GM21526 (cell line): Measurements from ENCODE around the gene RAB40C.
"Not testable (repeated sequence)": the region's sequence is repeated elsewhere in the genome, so short reads cannot be mapped to it uniquely, and the experiment has no call there.

Experiments used
- ATAC-seq: cut with Tn5 transposase; IDR thresholded peaks from one replicate; pipeline ENCODE4 v1.9.1; 2021; ENCODE audit warnings: moderate library complexity; ENCODE audit not compliant: unreplicated experiment, low FRiP score

RAB40C gene

DNA sequence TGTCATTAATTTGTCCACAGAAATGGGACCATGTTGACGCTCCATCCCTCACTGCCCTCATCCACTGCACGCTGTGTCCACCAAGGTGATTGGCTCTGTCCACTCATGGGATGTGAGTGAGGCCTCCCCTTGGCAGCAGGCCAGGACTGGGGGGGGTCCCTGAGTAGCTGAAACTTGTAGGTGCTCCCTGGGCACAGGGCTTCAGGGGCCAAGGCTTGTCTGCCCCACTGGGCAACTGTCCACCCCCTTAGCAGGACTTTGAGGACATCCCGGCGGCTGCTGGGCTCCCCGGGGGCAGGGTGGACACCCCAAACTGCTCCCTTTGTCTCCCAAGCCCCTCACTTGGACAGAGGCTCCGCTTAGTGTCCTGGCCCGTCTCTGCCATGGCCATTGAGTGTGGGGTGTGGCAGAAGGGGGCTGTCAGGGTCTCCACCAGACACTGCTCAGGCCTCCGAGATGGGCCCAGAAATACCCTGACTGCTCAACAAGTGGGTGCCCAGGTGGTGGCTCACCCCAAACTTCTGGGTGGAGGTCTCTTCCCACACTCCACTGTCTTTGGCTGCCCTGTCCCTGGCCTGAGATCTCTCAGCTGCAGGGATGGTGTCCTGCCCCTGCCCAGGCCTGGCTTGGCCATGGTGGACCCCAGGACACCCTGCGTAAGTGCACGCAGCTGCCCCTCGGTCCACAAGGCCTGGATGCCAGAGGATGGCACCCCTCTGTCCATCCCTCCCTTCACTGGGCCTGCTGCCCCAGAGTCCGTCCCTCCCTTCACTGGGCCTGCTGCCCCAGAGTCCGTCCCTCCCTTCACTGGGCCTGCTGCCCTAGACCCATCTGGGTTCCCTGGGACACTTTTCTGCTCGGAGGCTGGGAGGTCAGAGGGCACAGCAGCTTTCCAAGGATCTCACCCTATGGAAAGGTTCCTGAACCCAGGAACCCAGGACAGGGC is 2.9 kb upstream of the RAB40C start:
- no peak for ATAC-seq

DNA sequence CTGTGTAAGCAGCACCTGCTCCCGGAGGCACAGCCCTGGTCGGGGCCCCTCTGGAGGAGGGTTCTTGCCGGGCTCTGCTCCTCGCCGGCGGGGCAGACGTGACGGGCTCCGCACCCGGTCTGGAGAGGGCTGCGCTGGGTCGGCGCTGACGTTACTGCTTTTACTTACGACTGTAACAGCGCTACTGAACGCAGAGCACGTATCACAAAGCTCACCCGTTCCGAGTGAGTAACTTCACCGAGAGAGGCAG is 1.3 kb upstream of the RAB40C start:
- peak; percentile 7 for ATAC-seq

DNA sequence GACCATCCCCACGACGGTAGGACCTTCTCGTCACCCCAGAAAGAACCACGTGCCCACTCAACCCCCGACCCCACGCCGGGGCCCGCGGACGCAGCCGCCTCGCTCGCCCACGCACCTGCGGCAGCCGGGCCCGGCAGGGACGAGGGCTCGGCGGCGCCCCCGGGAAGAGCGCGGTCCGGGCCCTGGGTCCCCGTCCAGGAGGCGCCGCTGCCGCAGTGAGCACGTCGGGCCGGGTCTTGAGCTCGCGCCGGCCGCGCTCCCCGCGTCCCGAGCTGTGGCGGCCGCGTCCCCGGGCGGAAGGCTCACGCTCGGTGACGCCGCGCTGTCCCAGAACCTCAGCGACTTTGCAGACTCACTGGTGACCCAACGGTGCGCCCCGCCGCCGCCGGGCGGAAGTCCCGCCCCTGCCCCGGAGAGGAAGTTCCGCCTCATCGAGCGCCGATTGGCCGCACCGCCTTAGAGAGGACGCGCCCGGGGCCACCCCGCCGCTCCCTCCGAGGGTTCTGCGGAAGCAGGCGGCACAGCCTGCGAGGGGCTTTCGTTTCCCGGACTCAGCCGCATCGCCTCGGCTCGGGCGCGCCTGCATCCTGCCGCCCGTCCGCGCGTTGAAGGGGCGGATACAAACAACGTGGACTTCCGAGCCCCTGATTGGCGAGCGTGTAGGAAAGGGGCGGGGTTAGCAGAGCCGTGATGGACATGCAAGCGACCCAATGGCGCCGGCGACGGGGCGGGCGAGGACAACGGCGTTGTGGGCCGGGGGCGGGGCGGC is 793 bp upstream of the RAB40C start:
- peak; percentile 59 for ATAC-seq

DNA sequence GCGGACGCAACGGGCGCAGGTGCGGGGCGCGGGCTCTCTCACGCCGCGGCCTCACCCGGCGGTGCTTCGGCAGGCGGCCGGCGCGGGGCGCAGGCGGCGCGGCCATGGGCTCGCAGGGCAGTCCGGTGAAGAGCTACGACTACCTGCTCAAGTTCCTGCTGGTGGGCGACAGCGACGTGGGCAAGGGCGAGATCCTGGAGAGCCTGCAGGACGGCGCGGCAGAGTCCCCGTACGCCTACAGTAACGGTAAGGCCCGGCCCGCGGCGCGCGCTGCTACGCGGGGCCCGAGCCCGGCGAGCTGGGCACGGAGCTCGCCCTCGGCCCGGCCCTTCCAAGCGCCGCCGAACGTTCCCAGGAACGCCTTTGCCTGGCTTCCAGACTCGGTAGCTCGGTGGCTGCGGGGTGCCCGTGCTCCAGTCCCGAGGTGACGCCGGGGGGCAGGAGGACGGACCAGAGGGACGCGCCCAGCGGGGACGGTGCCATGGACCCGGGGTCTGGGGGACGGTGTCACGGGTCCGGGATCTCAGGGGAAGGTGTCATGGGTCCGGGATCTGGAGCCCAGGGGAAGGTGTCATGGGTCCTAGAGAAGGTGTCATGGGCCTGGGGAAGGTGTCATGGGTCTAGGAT is 435 bp downstream of the RAB40C start:
- ATAC-seq: no peak

DNA sequence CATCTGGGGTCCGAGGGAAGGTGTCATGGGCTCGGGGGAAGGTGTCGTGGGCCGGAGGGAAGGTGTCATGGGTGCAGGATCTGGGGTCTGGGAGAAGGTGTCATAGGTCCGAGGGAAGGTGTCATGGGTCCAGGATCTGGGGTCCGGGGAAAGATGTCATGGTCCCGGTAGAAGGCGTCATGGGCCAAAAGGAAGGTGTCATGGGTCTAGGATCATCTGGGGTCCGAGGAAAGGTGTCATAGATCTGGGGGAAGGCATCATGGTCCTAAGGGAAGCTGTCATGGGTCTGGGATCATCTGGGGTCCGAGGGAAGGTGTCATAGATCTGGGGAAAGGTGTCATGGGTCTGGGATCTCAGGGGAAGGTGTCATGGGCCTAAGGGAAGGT is 942 bp downstream of the RAB40C start:
- no peak for ATAC-seq

DNA sequence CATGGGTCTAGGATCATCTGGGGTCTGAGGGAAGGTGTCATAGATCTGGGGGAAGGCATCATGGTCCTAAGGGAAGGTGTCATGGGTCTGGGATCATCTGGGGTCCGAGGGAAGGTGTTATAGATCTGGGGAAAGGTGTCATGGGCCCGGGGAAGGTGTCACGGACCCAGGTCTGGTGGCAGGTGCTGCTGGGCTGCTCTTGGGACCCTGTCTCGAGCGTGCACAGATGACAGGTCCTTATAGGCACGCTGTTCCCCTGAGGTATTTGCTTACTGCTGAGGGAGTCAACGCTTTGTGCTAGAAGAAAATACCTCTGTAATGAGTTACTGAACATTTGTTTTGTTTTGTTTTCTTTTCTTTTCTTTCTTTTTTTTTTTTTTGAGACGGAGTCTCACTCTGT is 1.4 kb downstream of the RAB40C start:
- no peak for ATAC-seq

DNA sequence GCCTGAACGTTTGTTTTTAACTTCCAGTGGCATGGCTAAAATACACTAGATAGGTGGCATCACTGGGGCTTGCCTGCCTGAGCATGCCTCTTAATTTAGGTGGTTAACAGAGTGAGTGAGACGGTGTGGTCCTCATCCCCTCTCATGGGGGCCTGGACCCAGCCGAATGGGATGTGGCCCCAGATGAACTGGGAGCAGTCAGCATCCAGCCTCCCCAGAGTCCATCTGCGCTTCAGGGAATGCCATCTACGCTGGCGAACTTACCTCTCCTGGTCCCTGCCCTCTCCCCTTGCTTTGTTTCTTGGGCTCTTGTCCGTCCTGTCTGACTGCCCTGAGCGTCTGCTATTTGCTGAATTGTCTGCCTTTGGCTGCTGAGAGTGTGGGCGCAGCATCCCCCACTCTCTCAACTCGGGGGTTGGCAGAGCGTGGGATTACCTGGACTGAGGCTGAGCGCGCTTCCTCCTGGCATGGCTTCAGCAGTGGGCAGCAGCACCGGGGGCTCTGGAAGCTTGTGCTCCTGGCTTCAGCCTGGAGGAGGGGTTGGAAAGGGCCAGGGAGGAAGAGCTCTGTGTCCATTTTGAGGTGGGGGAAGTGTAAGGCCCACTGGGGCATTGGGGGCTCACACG is 2.1 kb downstream of the RAB40C start:
- no peak for ATAC-seq

DNA sequence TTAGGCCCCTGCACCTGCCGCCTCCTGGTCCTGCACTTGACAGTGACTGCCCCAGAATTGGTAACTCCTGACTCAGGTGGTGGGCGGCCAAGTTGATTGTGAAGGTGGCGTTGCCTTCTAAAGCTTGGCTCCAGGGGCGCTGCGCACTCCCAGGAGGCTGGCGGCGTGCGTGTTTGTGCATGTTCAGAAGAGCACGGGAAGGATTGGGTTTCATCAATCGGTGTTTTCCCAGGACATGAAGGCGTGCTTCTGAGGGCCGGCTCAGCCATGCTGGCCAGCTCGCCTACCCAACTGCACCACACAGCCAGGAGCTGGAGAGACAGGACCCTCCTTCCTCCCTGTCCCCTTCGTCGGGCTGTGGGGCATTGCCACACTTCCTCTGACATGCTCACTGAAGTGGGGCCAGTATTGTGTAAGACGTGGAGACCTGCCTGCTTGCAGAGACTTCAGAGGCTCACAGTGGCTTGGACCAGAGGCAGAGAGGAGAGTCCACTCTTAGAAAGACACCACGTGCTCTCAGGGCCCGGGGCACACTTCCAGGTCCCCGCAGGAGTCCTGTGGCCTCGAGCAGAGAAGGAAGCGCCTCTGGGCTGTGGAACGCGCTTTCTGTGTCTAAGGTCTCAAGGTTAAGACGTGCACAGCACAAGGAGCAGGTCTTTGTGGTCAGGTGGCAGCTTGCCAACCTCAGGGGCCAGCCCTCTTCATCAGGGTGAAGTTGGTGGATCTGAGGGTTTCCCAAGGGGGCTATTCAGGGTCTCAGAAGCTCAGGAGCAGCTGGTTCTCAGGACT is 2.8 kb downstream of the RAB40C start:
- no peak for ATAC-seq

DNA sequence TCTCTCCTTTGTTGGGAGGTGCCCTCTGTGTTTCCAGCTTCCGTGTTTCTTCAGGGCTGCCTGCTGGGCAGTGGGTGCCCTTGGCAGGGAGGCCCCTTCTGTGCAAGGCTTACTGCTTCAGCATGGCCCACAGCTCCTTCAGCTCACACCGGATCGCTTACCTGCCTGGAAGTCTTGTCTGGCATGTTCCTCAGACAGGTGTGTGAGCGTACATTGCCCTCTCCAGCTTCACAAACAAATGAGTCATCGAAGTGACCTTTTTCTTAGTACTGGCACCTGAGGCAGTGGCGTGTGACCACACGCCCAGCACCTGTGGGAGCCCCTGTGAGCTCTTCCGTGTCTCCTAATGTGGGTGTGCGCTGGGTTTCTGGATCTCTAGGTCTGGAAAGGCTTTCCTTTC is 3.5 kb downstream of the RAB40C start:
- ATAC-seq: no peak

DNA sequence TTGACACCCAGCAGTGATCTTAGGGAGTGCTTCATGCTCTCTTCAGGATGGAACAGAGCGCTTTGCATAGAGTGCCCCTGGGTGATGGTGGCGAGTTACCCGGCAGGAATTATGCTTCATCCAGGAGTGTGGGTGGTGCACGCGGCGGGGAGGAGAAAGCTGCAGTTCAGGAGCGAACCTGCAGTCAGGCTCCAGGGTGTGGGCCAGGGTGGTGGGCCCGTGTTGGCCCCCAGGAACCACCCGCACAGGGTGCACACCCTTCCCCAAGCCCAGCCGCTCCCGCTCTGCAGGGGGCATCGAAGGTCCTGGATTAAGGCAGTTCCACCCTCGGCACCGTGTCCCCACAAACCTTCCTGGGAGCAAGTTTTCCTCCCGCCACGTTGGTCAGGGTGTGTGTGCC is 3.9 kb downstream of the RAB40C start:
- ATAC-seq: no peak

DNA sequence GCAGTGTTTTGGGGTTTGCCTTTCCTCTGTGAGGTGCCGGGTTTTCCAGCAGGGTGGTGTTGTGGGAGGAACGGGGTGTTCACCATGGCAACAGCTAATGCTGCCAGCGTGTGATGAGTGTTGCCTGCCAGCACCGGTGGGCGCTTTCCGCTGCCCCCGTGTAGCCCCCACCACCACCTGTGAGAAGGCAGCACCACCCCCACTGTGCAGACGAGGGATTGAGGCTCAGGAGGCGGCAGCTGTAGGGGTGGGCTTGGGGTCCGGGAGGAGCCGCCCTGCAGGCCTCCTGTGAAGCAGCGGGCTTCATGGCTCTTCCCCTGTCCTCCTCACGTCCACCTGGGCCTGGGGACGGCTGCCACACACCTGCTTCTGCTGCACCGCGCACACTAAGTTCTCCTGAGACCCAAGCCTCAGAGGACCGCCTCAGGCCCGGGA is 5.2 kb downstream of the RAB40C start:
- ATAC-seq: no peak

DNA sequence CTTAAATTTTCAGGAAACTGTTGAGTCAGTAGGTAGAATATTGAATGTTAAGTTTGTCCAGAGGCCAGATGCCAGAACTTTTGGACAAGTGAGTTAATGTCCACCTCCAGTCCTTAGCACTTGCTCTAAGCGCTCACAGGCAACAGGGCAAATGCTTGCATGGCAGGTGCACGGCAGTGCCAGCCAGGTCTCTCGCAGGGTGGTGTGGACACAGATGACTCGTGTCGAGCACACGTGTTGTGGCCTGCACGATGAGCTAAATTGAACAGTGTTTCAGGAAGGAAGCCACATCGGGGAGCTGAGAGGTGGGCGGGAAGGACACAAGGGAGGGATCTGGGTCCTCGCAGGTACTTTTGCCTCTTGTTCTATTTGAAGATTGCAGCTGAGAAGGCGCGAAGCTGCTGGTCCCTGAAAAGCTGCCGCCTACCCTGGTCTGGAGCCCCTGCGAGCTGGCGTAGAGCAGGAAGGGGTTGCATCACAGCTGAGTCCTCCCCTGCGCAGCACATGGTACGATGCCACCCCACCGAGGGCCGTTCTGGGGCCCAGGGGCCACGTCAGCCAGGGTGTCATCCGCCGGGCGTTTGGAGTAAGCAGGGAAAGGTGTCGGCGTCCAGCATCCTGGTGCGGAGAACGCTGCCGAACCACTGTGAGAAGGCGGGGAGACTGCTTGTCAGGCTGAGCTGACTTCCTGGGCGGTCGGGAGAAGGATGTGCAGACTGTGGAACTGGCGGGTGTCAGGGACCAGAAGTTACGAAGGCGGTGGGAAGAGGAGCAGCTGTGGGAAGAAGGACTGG is 6.3 kb downstream of the RAB40C start:
- no peak for ATAC-seq

DNA sequence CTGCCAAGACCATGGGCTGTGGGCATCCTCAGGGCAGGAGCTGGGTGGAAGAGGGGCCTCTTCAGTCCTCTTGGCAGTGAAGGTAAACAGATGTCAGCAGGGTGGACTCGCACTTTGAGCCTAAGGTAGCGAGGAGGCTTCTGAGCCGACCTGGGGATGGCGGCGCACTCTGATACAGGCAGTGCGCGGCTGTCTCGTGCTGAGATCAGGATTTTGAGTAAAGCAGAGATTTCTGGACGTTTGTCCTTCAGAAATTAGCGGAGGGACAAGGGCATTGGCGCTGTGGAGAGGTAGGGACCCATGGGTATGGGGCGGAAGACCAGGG is 6.8 kb downstream of the RAB40C start:
- ATAC-seq: no peak

DNA sequence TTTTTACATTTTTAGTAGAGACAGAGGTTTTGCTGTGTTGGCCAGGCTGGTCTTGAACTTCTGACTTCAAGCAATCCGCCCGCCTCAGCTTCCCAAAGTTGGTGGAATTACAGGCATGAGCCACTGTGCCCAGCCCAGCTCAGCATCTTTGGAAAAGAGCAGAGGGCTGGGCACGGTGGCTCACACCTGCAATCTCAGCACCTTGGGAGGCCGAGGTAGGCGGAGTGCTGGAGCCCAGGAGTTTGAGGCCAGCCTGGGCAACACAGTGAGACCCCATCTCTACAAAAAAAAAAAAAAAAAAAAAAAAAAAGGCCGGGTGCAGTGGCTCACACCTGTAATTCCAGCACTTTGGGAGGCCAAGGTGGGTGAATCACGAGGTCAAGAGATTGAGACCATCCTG is 7.8 kb downstream of the RAB40C start:
- ATAC-seq: not testable (repeated sequence)

DNA sequence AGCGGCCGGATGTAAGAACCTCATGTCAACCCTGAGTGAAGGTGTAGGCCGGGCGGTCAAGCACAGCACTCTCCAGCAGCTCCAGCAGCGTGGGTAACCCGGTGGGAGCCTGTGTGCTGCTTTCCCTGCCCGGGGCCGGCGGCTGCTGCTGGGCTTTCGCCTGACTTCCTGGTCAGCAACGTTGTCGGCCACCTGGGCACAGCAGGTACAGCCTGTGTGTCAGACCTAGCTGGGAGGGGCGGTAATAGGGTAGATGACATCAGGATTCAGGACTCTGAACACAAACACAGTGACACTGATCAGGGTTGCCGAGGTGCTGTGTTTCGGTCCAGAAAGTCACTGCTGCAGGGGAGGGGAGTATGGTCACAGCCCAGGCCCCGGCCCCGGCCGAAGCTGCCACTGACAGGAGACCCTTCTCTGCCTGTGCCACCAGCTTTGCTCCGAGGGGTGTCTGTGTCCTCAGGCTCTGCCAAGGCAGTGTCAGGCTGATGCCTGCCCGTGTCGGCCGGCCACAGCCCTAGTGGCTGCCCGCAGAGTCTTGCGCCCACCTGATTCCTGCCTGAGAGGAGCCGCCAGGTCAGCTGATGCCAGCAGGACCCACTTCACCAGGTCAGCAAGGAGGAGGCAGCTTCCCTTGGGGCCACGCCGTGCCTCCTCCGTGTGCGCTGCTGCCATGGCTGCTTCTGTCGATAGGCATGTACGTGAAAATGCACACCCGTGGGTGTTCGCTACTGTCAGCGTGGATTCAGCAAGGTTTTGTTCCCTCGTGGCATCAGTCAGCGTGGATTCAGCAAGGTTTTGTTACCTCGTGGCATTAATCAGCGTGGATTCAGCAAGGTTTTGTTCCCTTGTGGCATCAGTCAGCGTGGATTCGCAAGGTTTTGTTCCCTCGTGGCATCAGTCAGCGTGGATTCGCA is 9.2 kb downstream of the RAB40C start:
- ATAC-seq: no peak

DNA sequence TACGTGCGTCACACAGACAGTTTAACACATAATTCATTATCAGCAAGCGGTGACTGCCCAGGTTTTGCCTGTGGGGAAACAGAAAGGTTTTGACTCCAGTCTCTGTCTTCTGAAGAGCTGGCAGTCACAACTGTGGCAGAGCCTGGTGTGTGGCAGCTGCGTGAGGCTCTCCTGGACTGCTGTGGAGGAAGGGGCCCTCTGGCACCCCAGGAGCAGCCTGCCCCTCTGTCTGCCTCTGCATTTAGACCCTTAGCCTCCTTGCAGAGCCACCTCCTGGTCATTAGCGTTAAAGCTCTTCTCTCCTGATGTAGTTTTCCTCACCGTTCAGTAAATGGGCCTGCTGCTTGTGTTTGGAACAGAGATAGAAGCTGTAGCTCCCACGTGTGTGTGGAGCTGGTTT is 10.9 kb downstream of the RAB40C start:
- no peak for ATAC-seq

DNA sequence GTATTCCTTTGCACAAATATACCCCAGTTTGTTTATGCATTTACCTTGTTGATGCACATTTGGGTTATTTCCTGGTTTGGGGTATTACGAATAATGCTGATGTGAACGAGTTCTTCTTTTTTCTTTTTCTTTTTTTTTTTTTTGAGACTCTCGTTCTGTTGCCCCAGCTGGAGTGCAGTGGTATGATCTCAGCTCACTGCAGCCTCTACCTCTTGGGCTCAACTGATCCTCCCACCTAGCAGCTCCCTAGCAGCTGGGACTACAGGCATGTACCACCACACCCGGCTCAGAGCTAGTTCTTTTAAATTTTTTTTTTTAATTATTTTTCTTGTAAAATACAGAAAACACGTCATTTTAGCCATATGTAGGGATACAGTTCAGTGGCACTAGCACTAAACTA is 14.1 kb downstream of the RAB40C start:
- ATAC-seq: no peak

DNA sequence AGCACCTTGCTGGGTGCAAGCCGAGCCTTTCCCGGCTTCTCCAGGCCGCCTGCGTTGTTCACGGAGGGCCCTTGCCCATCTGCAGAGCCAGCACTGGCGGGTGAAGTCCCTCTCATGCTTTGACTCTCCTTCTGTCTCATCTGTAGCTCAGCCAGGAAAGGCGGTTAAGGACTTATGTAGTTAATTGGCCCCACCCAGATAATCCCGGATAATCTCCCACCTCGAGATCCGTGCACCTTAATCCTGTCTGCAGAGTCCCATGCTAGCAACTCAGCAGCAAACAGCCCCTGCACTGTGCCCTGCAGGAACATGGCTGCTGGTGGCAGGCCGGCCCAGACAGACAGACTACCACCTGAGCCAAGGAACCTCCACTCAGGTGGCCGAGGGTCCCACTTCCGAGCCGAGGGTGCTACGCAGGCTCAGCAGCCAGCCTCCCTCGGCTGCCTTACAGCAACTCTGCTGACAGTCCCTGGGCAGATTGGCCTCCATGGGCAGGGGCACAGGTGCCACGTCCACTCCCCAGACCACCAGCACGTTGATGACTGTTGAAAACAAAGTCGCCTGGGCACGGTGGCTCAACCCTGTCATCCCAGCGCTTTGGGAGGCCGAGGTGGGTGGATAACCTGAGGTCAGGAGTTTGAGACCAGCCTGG is 16.9 kb downstream of the RAB40C start:
- no peak for ATAC-seq
